D721Med (cell line): ENCODE measurements around the gene RIC3.

Experiments used
- DNase-seq: peaks from one replicate; pipeline ENCODE4 v3.0.0; 2011; ENCODE audit warnings: low spot score; ENCODE audit not compliant: insufficient read length
- FAIRE-seq: peaks from 2 replicates; lab custom pipeline; 2011; peaks lifted over from hg19 to GRCh38; lab: Jason Lieb, UNC
- CTCF ChIP-seq: IDR thresholded peaks from 2 replicates; pipeline ENCODE4 v1.5.1; 2012; ENCODE audit warnings: mild to moderate bottlenecking, control low read depth; ENCODE audit not compliant: insufficient read depth; ENCODE audit errors: missing control alignments

The RIC3 gene

GRCh38 chr11:8070417-8071115, 98.3 kb downstream of the RIC3 start:
- FAIRE-seq: no peak
- peak; percentile 36 for TF ChIP-seq CTCF
- DNase-seq: no peak

DNA sequence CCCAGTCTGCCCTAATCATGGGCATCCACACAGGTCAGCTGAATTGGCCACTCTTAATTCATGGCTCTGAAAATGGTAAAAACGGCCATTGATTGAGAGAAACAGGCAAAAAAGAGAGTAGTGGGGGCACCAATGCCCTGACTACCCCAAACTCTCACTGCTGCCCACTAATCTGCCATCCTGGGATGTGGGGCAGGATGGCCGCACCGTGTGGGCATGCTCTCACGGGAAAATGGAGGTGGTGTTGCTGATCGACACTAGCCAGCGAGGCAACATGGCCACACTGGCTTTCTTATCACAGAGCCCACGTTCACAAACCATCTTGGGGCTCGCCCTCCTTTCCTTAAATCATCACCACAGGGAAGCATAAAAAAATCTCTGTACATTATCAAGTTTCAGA, 99.1 kb downstream of the RIC3 start:
- no peak for FAIRE-seq
- TF ChIP-seq CTCF: no peak
- no peak for DNase-seq

DNA sequence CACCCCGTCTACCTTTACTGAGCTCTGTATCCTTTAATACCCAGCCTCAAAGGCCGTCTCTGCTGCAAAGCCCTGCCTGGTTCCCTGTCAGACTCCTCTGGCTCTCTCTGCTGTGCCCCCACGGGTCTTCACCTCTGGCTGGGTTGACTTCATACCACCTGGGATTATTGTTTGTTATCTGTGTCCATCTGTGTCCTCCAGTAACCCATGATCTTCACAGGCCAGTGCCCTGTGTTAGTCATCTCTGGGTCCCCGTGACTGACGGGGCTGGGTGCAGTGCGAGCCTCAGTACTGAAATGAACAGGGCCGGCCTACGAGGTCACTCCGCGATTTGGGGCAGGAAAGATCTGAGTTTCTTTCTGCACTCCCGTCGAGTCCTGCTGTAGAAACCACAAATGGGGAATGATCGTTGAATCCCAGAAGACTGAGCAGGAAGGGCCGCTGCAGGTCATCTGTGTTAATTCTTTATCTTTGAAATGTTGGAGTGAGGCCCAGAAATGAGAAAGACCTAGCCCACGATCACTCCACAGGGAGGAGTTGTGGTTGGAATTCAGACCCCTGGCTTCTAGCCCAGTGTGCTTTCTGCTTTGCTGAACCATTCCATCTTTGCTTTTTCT, 100.1 kb downstream of the RIC3 start:
- no peak for TF ChIP-seq CTCF
- DNase-seq (no peak), FAIRE-seq (no peak)

DNA sequence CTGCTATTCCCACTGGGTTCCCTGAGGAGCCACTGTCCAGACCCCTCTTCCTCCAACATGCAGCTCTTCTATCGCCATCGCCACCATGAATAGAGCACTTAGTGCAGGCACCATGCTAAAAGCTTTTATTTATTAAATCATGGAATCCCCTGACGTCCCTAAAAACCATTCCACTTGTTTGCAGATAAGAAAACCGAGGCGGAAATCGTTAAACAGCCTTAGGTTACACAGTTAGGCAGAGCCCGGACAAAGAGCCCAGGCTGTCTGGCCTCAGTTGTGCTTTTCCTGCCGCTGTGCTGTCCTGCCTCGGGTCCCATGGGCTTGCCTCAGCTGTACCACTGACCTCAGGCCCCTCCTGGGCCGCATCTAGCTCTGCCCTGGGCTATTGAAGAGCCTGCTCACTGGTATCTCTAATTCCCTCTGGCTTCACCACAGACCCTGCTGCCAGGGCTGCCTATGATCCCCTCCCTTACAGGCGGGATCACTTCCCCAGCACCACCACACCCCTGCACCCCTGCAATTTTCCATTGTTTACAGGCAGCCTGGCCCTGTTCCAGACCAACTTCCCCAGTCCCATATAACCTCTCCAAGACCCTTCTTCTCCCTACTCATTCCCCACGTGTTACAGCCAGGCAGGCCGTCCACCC, 100.8 kb downstream of the RIC3 start:
- no peak for FAIRE-seq

GRCh38 chr11:8067567-8067928, 101.3 kb downstream of the RIC3 start:
- FAIRE-seq (no peak), DNase-seq (no peak)
- no peak for TF ChIP-seq CTCF

More for the DNA sequence above, 100.8 kb downstream of the RIC3 start:
- TF ChIP-seq CTCF: no peak
- DNase-seq: no peak

GRCh38 chr11:8066911-8067455, 101.8 kb downstream of the RIC3 start:
- FAIRE-seq (no peak), DNase-seq (no peak)
- TF ChIP-seq CTCF: no peak
